ENCODE measurements around the gene SV2B. TPM values are rescaled to one million over a fixed set of nuclear protein-coding genes. Genes with fewer than 3 reads are reported as not detected.
A peak's percentile ranks its signal among the peaks of the same experiment; 100 is the strongest.

The SV2B gene
- polyA plus RNA-seq, 2 of the 4 experiments (the other 2 are of a cell fraction) = 0.05 TPM; not detected in 1

- TF ChIP-seq BHLHE40 (IDR thresholded peaks at IDR 0.05; ENCODE audit: low read depth, low read length) (no peak), RARB (CRISPR knock-in tag; IDR thresholded peaks at IDR 0.05) (no peak), CTCF (IDR thresholded peaks at IDR 0.05) (no peak), HEYL (CRISPR knock-in tag; IDR thresholded peaks at IDR 0.05) (no peak), GATA3 (IDR thresholded peaks at IDR 0.05; ENCODE audit: borderline replicate concordance) (no peak), SMC3 (IDR thresholded peaks at IDR 0.05) (no peak), HOXB13 (CRISPR knock-in tag; IDR thresholded peaks at IDR 0.05; ENCODE audit: low read depth) (no peak), ZC3H11A (IDR thresholded peaks at IDR 0.05) (no peak), ZFP36 (IDR thresholded peaks at IDR 0.05; ENCODE audit: borderline replicate concordance, partially characterized antibody) (no peak), JUN (IDR thresholded peaks at IDR 0.05) (no peak), SREBF2 (IDR thresholded peaks at IDR 0.05) (no peak), POLR2A (IDR thresholded peaks at IDR 0.05; ENCODE audit: low read length) (no peak), RCOR1 (IDR thresholded peaks at IDR 0.05; ENCODE audit: low read depth, low read length) (no peak), REST (IDR thresholded peaks at IDR 0.05) (no peak), TFCP2L1 (CRISPR knock-in tag; IDR thresholded peaks at IDR 0.05) (no peak), MAFK (IDR thresholded peaks at IDR 0.05; ENCODE audit: partially characterized antibody) (no peak)
- Histone ChIP-seq H3K4me1 (no peaks in the 10 kb centered on the region), H3K4me3 (no peak overlapping the region), H3K27ac (no peak overlapping the region), H3K4me2 (no peak overlapping the region), H3K9me3 (no peaks in the 10 kb centered on the region; the same call in 2 of the 3 replicates)
- CTCF ChIA-PET = interaction anchor here (1.0 to 8.7 kb wide), 2 partner anchors 9 to 207 kb away, joined by 3 to 49 read pairs; no protein-coding TSS in a partner anchor
- FAIRE-seq (no peak), ATAC-seq (no peak), DNase-seq (ENCODE audit: low read depth in 1 of 2, low spot score in 1 of 2) (no peak)
- POLR2A ChIA-PET = no interaction called here
- 4% methylated on average over 2 of the region's 2 CpGs for WGBS (ENCODE audit: missing lambda C conversion rate)
Measured at GRCh38 chr15:91065505-91065904, 34.6 kb upstream of the SV2B start.

GRCh38 chr15:91067036-91067435 is 33.0 kb upstream of the SV2B start:
- Histone ChIP-seq H3K4me2 (no peak overlapping the region), H3K27ac (no peak overlapping the region), H3K9me3 (no peaks in the 10 kb centered on the region; the same call in 2 of the 3 replicates), H3K4me1 (no peaks in the 10 kb centered on the region), H3K4me3 (no peak overlapping the region)
- FAIRE-seq (no peak), DNase-seq (ENCODE audit: low read depth in 1 of 2, low spot score in 1 of 2) (no peak), ATAC-seq (peak in 1 of 2 experiments; percentile 43; a peak in 2 of 6 replicates)
- 25% methylated on average over 2 of the region's 2 CpGs for WGBS (ENCODE audit: missing lambda C conversion rate)
- ChIA-PET POLR2A (no interaction called here), CTCF (interaction anchor here (0.6 to 8.7 kb wide), 7 partner anchors 8 to 192 kb away, joined by 3 to 49 read pairs (median 3); partner anchors contain the start of gene HDDC3)
- no peak for TF ChIP-seq HOXB13 (CRISPR knock-in tag; IDR thresholded peaks at IDR 0.05; ENCODE audit: low read depth)
- no peak for TF ChIP-seq POLR2AphosphoS2 (conservative IDR thresholded peaks at IDR 0.05; ENCODE audit: low read length)
- TF ChIP-seq NR3C1 (IDR thresholded peaks at IDR 0.05) = no peak
- no peak for TF ChIP-seq MAFK (IDR thresholded peaks at IDR 0.05; ENCODE audit: partially characterized antibody)

- 47% methylated on average over 2 of the region's 2 CpGs for WGBS (ENCODE audit: missing lambda C conversion rate)
- ATAC-seq = no peak
- CTCF ChIA-PET = interaction anchor here (0.9 to 8.7 kb wide), 6 partner anchors 10 to 191 kb away, joined by 3 to 49 read pairs (median 4); no protein-coding TSS in a partner anchor
- TF ChIP-seq MAZ (IDR thresholded peaks at IDR 0.05; ENCODE audit: borderline replicate concordance, low read depth, low read length) (no peak), PHF8 (IDR thresholded peaks at IDR 0.05; ENCODE audit: borderline replicate concordance, low read depth) (no peak), REST (IDR thresholded peaks at IDR 0.05) (no peak), JUNB (IDR thresholded peaks at IDR 0.05) (no peak), ZFP36 (IDR thresholded peaks at IDR 0.05; ENCODE audit: borderline replicate concordance, partially characterized antibody) (no peak), EHF (CRISPR knock-in tag; IDR thresholded peaks at IDR 0.05) (no peak), RNF2 (IDR thresholded peaks at IDR 0.05; ENCODE audit: borderline replicate concordance, low read depth) (no peak), SREBF2 (IDR thresholded peaks at IDR 0.05) (no peak), CTCF (IDR thresholded peaks at IDR 0.05) (no peak)
Measured at GRCh38 chr15:91068436-91068835, 31.6 kb upstream of the SV2B start.

More at GRCh38 chr15:91068436-91068835, 31.6 kb upstream of the SV2B start:
- POLR2A ChIA-PET = no interaction called here
- H3K27ac ChIP-seq = no peak overlapping the region
- no peak overlapping the region for H3K4me3 ChIP-seq
- no peaks in the 10 kb centered on the region; the same call in 2 of the 3 replicates for H3K9me3 ChIP-seq
- no peaks in the 10 kb centered on the region for H3K4me1 ChIP-seq
- DNase-seq (ENCODE audit: low read depth in 1 of 2, low spot score in 1 of 2) (no peak), FAIRE-seq (no peak)
- no peak overlapping the region for H3K4me2 ChIP-seq
